GM11168 (cell line): ENCODE results near the gene CDH24.
"Not testable (repeated sequence)": the region's sequence is repeated elsewhere in the genome, so short reads cannot be mapped to it uniquely, and the experiment has no call there.

ENCODE experiments used
- in situ Hi-C: fragments of 300-500 bp; cut with MboI; formaldehyde crosslinking; loops from one replicate; pipeline ENCODE4 v1.12.0; 2022; ENCODE audit warnings: low sequenced_read_pairs; ENCODE audit not compliant: unreplicated experiment

Gene CDH24

GRCh38 chr14:23024612-23025075 is 32.7 kb downstream of the CDH24 start:
- in situ Hi-C loops, result no loop called here

DNA sequence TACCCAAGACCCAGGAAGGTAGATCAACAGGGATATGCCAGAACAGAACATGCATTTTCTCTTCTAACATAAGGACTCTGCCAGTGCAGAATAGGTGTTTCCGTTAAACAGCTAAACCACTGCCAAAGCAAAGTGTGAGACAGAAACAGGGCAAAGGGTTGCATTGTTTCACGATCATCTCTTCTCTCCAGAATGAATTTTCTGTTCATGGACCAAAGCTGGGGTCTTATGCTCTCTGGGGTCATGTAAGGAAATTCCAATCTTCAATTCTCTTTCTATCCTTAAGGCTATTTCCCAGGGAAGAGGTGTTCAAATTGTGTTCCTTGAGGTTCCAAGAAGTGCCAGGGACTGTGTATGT is 33.5 kb downstream of the CDH24 start:
- in situ Hi-C loops, result no loop called here

DNA sequence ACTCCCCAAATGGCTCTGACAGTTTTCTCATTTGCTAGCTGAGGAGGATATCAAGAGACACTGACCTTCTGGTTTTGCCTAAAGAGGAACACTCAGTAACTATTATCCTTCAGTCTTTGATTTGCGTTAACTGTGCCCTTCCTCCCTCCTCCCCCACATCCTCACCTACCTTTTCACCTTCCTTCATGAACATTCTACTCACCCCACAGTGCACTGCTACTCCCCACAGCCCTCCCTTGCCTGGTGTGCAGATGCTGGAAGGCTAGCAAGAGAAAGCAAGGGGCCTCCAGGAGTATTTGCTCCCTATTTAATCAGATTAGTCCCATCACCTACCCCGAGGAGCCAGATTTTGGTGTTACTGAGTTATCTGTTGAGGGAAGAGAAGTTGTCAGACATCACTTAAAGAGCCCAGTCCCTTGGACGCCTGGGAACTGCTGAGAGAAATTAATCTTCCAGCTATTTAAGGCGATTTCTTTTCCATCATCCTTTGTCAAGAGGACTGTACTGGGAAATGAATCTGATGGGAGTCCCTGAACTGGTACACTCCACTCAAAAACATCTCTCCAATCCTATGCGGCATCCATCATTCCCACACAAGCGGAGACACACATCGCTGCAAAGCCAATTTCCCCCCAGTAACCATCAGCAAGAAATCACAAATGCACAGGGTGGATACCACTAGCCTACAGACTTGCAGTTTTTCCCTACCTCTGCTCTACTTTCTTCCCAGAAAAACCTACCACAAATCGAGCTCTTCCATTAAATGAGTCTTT is 34.1 kb downstream of the CDH24 start:
- in situ Hi-C loops, result no loop called here

DNA sequence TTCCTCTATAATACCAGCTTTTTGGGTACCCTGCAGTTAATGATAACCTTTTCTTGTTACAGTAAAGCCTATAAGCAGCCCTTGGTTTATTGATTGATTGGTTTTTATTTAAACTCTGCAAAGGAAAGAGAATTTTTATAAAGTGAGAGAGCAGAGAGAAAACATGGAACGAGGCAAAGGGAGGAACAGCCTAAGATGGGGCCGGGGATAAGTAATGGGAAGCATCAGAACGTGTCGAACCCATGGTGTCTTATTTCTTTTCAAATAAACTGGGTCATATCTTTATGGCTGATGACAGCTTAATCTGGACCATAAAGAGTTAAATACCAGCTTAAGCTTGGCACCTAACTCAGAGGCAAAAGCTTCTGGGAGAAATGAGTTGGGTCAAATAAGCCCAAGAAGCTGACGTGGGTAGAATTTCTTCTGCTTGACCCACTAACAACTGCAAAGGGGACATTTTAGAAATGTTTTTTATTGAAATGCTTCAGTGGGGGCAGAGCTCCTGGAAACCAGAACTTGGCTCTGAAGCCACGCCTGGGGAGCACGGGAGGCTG is 35.4 kb downstream of the CDH24 start:
- in situ Hi-C loops, result no loop called here

GRCh38 chr14:23021434-23021833 is 35.9 kb downstream of the CDH24 start:
- in situ Hi-C loops, result no loop called here

DNA sequence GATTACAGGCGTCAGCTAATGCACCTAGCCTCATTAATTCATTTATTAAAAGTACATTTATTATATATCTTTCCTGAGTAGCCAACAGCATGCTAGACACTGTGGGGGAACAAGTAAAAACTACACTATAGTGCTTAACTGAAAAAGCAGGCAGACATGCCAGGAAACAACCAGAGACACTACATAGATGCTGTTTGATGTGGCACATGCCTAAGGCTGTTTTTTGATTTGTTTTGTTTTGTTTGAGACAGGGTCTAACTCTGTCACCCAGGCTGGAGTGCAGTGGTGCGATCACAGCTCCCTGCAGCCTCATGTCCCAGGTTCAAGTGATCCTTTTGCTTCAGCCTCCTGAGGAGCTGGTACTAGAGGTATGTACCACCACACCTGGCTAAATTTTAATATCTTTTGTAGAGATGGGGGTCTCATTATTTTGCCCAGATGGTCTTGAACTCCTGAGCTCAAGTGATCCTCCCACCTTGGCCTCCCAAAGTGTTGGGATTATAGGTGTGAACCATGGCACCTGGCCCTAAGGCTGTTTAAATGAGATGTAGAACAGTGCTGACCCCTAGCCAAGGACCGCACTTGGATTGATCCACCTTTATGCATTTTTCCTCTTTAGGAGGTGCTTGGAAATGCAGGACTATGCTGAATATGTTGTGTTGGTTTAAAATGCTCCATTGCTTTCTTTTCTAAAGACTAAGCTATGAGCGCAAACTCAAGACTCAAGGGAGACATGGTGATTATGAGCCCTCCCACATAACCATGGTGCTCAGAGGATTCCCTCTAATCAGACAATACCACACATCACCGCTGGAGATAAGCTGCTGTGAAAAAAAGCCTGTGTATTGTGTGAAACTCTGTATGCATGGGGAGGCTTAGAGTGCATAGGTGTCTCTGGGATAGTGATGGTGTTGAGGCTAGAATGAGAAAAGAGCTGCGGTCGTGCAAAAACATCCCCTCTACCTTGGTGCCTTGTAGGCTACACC is 36.9 kb downstream of the CDH24 start:
- in situ Hi-C loops, result no loop called here

GRCh38 chr14:23018107-23018506 is 39.2 kb downstream of the CDH24 start:
- in situ Hi-C loops, result no loop called here

DNA sequence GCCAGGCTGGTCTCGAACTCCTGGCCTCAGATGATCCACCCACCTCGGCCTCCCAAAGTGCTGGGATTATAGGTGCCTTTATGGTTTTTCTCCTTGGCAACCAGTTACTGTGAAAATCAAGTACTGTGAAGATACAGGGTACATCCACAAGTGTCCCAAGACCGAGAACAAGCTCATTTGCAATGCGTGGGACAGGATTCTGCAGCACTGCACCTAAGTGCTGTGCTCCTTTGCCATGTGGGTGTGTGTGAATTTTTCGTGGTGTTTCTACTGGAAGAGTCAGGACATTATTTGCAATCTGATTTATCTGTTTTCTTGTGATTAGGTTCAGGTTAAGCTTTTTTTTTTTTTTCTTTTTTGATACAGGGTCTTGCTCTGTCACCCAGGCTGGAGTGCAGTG is 40.2 kb downstream of the CDH24 start:
- in situ Hi-C loops, result no loop called here

DNA sequence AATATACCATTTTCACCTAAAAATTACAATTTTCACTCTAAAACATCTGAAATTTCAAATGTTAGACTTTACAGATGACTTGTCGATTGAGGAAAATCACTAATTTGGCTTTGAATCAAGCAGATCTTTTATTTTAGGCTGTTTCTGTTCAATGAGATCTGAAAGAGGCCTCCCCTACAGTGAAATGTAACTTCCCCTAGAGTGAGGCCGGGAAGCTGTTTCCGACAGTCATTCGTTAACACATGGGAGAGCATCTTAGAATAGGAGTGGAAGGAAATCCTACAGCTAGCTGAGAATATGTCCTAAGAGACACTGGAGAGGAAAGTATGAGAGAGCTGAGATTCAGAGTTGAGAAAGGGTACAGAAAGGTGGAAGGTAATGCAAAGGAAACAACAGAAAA is 41.7 kb downstream of the CDH24 start:
- in situ Hi-C loops, result no loop called here

DNA sequence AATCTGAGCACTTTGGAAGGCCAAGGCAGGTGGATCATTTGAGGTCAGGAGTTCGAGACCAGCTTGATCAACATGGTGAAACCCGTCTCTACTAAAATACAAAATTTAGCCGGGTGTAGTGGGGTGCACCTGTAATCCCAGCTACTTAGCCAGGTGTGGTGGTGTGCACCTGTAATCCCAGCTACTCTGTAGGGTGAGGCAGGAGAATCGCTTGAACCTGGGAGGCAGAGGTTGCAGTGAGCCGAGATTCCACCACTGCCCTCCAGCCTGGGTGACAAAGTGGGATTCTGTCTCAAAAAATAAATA is 43.6 kb downstream of the CDH24 start:
- in situ Hi-C loops, result not testable (repeated sequence)

GRCh38 chr14:23013054-23013748 is 44.1 kb downstream of the CDH24 start:
- in situ Hi-C loops, result no loop called here

GRCh38 chr14:23009939-23010726 is 47.2 kb downstream of the CDH24 start, which contains the start of gene C14orf93:
Gene C14orf93, minus strand, starts transcription at chr14:23010143. Its CDS starts 11,120 bp downstream, at chr14:22999023.
- in situ Hi-C loops, result no loop called here

- in situ Hi-C loops, result no loop called here
These were observed 47.8 kb downstream of the CDH24 start for GRCh38 chr14:23009483-23009938.

DNA sequence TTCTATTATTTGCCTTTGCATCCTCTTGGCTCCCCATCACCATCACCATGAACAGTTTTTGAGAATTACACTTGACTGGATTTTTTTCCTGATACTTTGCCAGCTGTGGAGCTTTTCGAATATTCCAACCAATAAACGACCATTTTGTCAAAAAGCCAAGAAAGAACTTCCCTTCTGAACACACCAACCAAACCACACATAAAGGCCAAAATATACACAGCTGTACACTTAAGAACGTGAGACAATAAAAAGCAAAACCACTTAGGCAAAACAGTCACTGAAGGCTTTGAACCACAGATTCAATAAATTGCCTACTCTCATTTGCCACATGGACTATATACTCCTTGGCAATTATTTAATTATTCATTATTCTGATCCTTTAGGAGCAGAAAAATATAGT is 48.5 kb downstream of the CDH24 start:
- in situ Hi-C loops, result no loop called here

GRCh38 chr14:23006544-23007419 is 50.5 kb downstream of the CDH24 start:
- in situ Hi-C loops, result no loop called here

DNA sequence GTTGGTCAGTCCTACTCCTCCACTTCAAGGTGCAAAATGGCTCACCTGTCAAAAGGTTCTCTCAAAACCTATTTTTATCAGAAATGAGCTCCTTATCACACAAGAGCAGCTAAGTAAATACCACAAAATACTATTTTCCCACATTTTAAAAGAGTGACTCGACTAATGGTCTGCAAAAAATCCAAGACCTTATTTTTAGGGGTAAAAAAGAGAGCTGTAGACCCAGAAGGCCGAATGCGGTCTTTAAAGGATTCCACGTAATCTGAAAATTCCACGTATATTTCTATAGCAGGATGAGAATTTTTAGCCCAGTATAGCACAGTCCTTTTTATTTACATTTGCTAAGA is 51.2 kb downstream of the CDH24 start:
- in situ Hi-C loops, result no loop called here

- in situ Hi-C loops, result no loop called here
These were observed 51.7 kb downstream of the CDH24 start for GRCh38 chr14:23005451-23006187.

DNA sequence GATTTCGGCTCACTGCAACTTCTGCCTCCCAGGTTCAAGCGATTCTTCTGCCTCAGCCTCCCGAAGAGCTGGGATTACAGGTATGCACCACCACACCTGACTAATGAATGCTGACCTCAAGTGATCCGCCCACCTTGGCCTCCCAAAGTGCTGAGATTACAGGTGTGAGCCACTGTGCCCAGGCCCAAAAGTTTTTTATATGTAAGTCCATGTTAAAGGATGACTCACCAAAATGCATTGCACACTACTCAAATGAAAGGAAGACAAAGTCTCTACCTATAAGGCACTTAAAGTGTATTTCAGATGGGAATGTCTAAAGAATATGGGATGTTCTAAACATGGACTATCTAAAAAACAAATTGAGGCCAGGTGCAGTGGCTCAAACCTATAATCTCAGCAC is 53.0 kb downstream of the CDH24 start:
- in situ Hi-C loops, result not testable (repeated sequence)
